ENCODE measurements around the gene BDKRB2. TPM values are rescaled to one million over a fixed set of nuclear protein-coding genes. Genes with fewer than 3 reads are reported as not detected.

The BDKRB2 gene
- polyA plus RNA-seq, 2 of the 4 experiments (the other 2 are of a cell fraction): 13.9 to 21.6 TPM

DNA sequence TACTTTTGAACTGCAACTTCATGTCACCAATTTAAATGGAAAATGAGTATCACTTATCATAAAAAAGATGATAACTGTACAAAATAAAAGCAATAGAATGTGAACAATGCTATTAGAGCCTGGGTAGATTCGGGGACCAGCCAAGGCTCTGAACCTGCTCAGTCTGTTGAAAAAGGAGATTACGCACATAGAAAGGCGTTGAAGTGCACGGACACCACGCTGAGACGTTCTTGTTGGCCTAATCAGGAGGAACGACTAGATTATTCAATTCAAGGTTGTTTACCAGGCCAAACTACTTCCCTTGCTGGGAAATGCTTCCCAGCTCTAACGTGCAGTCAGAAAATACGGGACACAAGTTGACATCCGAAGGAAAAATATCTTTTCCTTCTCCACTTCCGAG is 27.9 kb downstream of the BDKRB2 start:
- ChIA-PET CTCF (interaction anchor here (1.4 to 3.0 kb wide), 2 partner anchors 43 to 131 kb away, joined by 3 to 9 read pairs; no protein-coding TSS in a partner anchor), POLR2A (no interaction called here)
- Histone ChIP-seq H3K4me1 (no peaks in the 10 kb centered on the region), H3K27ac (no peak overlapping the region), H3K9me3 (no peaks in the 10 kb centered on the region), H3K4me2 (no peak overlapping the region), H3K4me3 (no peak overlapping the region)
- no peak for ATAC-seq
- no peak for FAIRE-seq
- WGBS (ENCODE audit: missing lambda C conversion rate): 83% methylated on average over 11 of the region's 11 CpGs
- no peak for TF ChIP-seq JUNB (IDR thresholded peaks at IDR 0.05)
- no peak for TF ChIP-seq CEBPB (IDR thresholded peaks at IDR 0.05)
- TF ChIP-seq SMC3 (IDR thresholded peaks at IDR 0.05): no peak
- no peak for TF ChIP-seq HMGXB4 (CRISPR knock-in tag; IDR thresholded peaks at IDR 0.05; ENCODE audit: borderline replicate concordance)
- TF ChIP-seq BCL3 (IDR thresholded peaks at IDR 0.05): no peak
- TF ChIP-seq RAD21 (conservative IDR thresholded peaks at IDR 0.05 in 1 of 2, IDR thresholded peaks at IDR 0.05 in 1 of 2): no peak
- TF ChIP-seq, protein P1, sequence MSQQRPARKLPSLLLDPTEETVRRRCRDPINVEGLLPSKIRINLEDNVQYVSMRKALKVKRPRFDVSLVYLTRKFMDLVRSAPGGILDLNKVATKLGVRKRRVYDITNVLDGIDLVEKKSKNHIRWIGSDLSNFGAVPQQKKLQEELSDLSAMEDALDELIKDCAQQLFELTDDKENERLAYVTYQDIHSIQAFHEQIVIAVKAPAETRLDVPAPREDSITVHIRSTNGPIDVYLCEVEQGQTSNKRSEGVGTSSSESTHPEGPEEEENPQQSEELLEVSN (IDR thresholded peaks at IDR 0.05; ENCODE audit: borderline replicate concordance, low read depth): no peak
- no peak for TF ChIP-seq TP53 (CRISPR knock-in tag; IDR thresholded peaks at IDR 0.05)
- no peak for TF ChIP-seq CBX8 (IDR thresholded peaks at IDR 0.05)
- no peak for TF ChIP-seq BHLHE40 (IDR thresholded peaks at IDR 0.05; ENCODE audit: low read depth, low read length)
- TF ChIP-seq ZSCAN20 (CRISPR knock-in tag; IDR thresholded peaks at IDR 0.05): no peak
- TF ChIP-seq ZNF302 (CRISPR knock-in tag; IDR thresholded peaks at IDR 0.05): no peak
- no peak for TF ChIP-seq FOXS1 (CRISPR knock-in tag; IDR thresholded peaks at IDR 0.05)
- no peak for TF ChIP-seq JUN (IDR thresholded peaks at IDR 0.05)
- TF ChIP-seq ZC3H11A (IDR thresholded peaks at IDR 0.05): no peak
- TF ChIP-seq ESRRA (IDR thresholded peaks at IDR 0.05; ENCODE audit: borderline replicate concordance, low read length): no peak
- no peak for TF ChIP-seq NPAS2 (CRISPR knock-in tag; IDR thresholded peaks at IDR 0.05; ENCODE audit: borderline replicate concordance)
- TF ChIP-seq NFE2L2 (conservative IDR thresholded peaks at IDR 0.05; ENCODE audit: low read length): no peak
- TF ChIP-seq MYC (IDR thresholded peaks at IDR 0.05; ENCODE audit: borderline replicate concordance, low read length): no peak
- no peak for TF ChIP-seq MAFK (IDR thresholded peaks at IDR 0.05; ENCODE audit: partially characterized antibody)
- DNase-seq (ENCODE audit: low read depth in 1 of 2, low spot score in 1 of 2): no peak

DNA sequence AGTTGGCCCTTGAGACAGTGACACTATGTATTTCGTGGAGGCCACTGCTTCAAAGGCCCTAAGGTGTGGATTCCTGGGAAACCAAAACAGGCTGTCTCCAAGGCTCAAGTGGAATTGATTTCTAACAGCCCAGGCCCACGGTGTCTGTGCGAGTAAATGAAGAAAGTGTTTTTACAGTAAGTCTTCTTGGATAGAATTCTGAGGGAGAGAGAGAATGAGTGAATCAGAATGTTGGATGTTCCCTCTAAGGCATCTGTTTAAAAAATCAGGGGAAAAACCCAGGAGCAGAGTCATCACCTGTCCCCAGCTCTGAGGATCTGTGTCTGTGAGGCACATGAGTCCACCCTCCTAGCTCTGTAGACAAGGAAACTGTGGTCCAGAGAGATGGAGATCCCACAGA is 29.0 kb downstream of the BDKRB2 start:
- Histone ChIP-seq H3K9me3 (no peaks in the 10 kb centered on the region), H3K4me1 (peaks cover 4% of the 10 kb centered on the region; the same call in 1 of the 3 replicates), H3K27ac (peak overlapping the region in 1 of 2 experiments; percentile 53; a peak in 2 of 6 replicates), H3K4me3 (no peak overlapping the region), H3K4me2 (no peak overlapping the region)
- CTCF ChIA-PET: interaction anchor here (0.9 to 1.5 kb wide), 2 partner anchors 9 to 41 kb away, joined by 3 read pairs; no protein-coding TSS in a partner anchor
- POLR2A ChIA-PET: no interaction called here
- DNase-seq (ENCODE audit: low read depth in 1 of 2, low spot score in 1 of 2) (no peak), ATAC-seq (no peak), FAIRE-seq (no peak)
- WGBS (ENCODE audit: missing lambda C conversion rate): 65% methylated on average over 3 of the region's 3 CpGs
- TF ChIP-seq HDAC2 (IDR thresholded peaks at IDR 0.05) (no peak), ZFP36 (IDR thresholded peaks at IDR 0.05; ENCODE audit: borderline replicate concordance, partially characterized antibody) (no peak), USF2 (IDR thresholded peaks at IDR 0.05) (no peak), HMGXB4 (CRISPR knock-in tag; IDR thresholded peaks at IDR 0.05; ENCODE audit: borderline replicate concordance) (no peak), HOXB13 (CRISPR knock-in tag; IDR thresholded peaks at IDR 0.05; ENCODE audit: low read depth) (no peak), RARB (CRISPR knock-in tag; IDR thresholded peaks at IDR 0.05) (no peak), PBX3 (IDR thresholded peaks at IDR 0.05) (no peak), FOSB (CRISPR knock-in tag; IDR thresholded peaks at IDR 0.05) (no peak)
